Lower leg skin (tissue), 4 donors: ENCODE measurements around the gene BBS9. TPM values are rescaled to one million over a fixed set of nuclear protein-coding genes. Genes with fewer than 3 reads are reported as not detected.
"Not testable (repeated sequence)": the region's sequence is repeated elsewhere in the genome, so short reads cannot be mapped to it uniquely, and the experiment has no call there.

Experiments
- DNase-seq, 2 donors: peaks; one replicate each; pipeline ENCODE4 v3.0.0-alpha.2; 2019; ENCODE audit warnings: low spot score in 2 of 2
- H3K4me3 ChIP-seq: fragments of 200-600 bp; sonication (generic); 2 replicates; pipeline ENCODE4 v1.5.1; 2017; ENCODE audit warnings: mild to moderate bottlenecking, low read depth; ENCODE audit not compliant: poor library complexity, severe bottlenecking
- POLR2A ChIP-seq, 2 donors: fragments of 450-650 bp; IDR thresholded peaks; one replicate each; pipeline ENCODE4 v1.6.1; 2016 to 2017; ENCODE audit warnings: antibody characterized with exemption in 2 of 2, mild to moderate bottlenecking in 1 of 2, moderate library complexity in 1 of 2
- WGBS, 2 donors: methylation state at CpG; one replicate each; pipeline ENCODE4 v1.1.5; 2018; 5-methylcytosine and 5-hydroxymethylcytosine counted together
- intact Hi-C: fragments of 100-400 bp; cut with DNase I; formaldehyde crosslinking; loops from one replicate; pipeline ENCODE4 v1.15.0; 2023; ENCODE audit warnings: low total_unique reads
- total RNA-seq, 4 donors: library from RNA; depleted of rRNA; stranded (reverse); fragments of >200 nt; gene quantifications; one replicate each; pipeline ENCODE4 v1.1.0, GENCODE V29; 2016
- TF ChIP-seq, protein P1 (sequence below), 3 donors: fragments of 450-650 bp; IDR thresholded peaks; one replicate each; pipeline ENCODE4 v1.5.1; 2016; ENCODE audit warnings: antibody characterized with exemption in 3 of 3, mild to moderate bottlenecking in 3 of 3, moderate library complexity in 2 of 3

The BBS9 gene
- total RNA-seq, 4 donors from 2014 or later = 10.1 to 25.1 (median 11.2) TPM

- no peak for DNase-seq
- 97 to 99% methylated on average over 2 of the region's 2 CpGs for WGBS, 2 donors
- H3K4me3 ChIP-seq = no peak overlapping the region
- intact Hi-C loops = no loop called here
- no peak for TF ChIP-seq POLR2A (IDR thresholded peaks at IDR 0.05)
- TF ChIP-seq, protein P1, sequence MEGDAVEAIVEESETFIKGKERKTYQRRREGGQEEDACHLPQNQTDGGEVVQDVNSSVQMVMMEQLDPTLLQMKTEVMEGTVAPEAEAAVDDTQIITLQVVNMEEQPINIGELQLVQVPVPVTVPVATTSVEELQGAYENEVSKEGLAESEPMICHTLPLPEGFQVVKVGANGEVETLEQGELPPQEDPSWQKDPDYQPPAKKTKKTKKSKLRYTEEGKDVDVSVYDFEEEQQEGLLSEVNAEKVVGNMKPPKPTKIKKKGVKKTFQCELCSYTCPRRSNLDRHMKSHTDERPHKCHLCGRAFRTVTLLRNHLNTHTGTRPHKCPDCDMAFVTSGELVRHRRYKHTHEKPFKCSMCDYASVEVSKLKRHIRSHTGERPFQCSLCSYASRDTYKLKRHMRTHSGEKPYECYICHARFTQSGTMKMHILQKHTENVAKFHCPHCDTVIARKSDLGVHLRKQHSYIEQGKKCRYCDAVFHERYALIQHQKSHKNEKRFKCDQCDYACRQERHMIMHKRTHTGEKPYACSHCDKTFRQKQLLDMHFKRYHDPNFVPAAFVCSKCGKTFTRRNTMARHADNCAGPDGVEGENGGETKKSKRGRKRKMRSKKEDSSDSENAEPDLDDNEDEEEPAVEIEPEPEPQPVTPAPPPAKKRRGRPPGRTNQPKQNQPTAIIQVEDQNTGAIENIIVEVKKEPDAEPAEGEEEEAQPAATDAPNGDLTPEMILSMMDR (IDR thresholded peaks at IDR 0.05) = no peak
Observed at GRCh38 chr7:33201821-33202220, 72.5 kb downstream of the BBS9 start.

DNA sequence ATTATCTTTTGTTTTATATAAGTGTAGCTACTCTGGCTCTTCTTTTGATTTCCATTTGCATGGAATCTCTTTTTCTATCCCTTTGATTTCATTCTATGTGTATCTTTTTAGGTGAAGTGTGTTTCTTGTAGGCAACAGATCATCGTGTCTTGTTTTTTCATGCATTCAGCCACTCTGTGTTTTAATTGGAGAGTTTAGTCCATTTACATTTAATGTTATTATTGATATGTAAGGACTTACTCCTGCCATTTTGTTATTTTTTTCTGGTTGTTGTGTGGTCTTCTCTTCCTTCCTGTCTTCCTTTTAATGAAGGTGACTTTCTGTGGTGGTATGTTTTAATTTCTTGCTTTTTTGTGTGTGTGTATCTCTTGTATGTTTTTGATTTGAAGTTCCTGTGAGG lies 81.6 kb downstream of the BBS9 start:
- TF ChIP-seq POLR2A (IDR thresholded peaks at IDR 0.05) = no peak
- TF ChIP-seq, protein P1 (IDR thresholded peaks at IDR 0.05) = no peak
- WGBS, 2 donors = 96 to 97% methylated on average over 1 of the region's 1 CpG

DNA sequence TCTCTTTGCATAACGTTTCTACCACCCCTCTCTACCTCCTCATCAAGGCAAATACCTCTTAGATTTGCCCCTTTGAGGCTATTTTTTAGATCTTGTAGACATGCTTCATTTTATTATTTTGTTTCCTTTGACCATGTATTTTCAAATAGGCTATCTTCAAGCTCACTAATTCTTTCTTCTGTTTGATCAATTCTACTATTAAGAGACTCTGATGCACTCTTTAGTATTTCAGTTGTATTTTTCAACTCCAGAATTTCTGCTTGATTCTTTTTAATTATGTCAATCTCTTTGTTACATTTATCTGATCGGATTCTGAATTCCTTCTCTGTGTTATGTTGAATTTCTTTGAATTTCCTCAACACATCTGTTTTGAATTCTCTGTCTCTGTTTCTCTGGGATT lies 82.8 kb downstream of the BBS9 start:
- TF ChIP-seq POLR2A (IDR thresholded peaks at IDR 0.05) = no peak
- TF ChIP-seq, protein P1 (IDR thresholded peaks at IDR 0.05) = no peak
- WGBS, 2 donors = 83% methylated on average over 2 of the region's 2 CpGs
- H3K4me3 ChIP-seq = no peak overlapping the region
- no peak for DNase-seq
- intact Hi-C loops = no loop called here

More for the DNA sequence above, 81.6 kb downstream of the BBS9 start:
- no peak for DNase-seq
- no peak overlapping the region for H3K4me3 ChIP-seq
- intact Hi-C loops = no loop called here

GRCh38 chr7:33215992-33216391 lies 86.6 kb downstream of the BBS9 start:
- TF ChIP-seq, protein P1 (IDR thresholded peaks at IDR 0.05) = no peak
- TF ChIP-seq POLR2A (IDR thresholded peaks at IDR 0.05) = no peak
- WGBS, 2 donors = 76 to 78% methylated on average over 1 of the region's 1 CpG
- no peak overlapping the region for H3K4me3 ChIP-seq
- intact Hi-C loops = no loop called here
- DNase-seq = no peak

DNA sequence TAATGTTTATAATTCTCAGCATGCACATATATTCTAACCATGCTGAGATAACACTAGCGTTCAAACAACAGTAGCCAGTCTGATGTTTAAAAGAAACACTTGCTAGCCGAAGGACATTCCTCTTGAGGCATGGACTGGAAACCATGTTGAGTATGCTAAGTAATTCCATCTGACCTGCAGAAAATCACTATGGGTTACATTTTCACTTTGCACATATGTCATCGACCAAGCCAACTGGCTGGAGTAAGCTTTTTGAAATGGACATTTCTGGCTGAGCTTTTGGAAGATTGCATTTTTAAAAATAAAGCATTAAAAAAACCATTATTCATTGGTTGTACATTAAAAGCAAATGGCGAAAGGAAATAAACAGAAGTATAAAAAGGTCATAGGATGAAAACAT lies 88.2 kb downstream of the BBS9 start:
- WGBS, 2 donors = 84 to 91% methylated on average over 4 of the region's 4 CpGs
- TF ChIP-seq POLR2A (IDR thresholded peaks at IDR 0.05) = no peak
- TF ChIP-seq, protein P1 (IDR thresholded peaks at IDR 0.05) = no peak
- intact Hi-C loops = no loop called here
- H3K4me3 ChIP-seq = no peak overlapping the region
- DNase-seq = no peak

DNA sequence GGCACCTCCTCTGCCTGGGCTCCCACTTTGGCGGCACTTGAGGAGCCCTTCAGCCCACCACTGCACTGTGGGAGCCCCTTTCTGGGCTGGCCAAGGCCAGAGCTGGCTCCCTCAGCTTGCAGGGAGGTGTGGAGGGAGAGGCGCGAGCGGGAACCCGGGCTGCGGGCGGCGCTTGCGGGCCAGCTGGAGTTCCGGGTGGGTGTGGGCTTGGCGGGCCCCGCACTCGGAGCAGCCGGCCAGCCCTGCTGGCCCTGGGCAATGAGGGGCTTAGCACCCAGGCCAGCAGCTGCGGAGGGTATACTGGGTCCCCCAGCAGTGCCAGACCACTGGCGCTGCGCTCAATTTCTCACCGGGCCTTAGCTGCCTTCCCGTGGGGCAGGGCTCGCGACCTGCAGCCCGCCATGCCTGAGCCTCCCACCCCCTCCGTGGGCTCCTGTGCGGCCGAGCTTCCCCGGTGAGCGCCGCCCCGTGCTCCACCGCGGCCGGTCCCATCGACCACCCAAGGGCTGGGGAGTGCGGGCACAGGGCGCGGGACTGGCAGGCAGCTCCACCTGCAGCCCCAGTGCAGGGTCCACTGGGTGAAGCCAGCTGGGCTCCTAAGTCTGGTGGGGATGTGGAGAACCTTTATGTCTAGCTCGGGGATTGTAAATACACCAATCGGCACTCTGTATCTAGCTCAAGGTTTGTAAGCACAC lies 89.6 kb downstream of the BBS9 start:
- intact Hi-C loops, H3K4me3 ChIP-seq, DNase-seq: not testable (repeated sequence)
- WGBS, 2 donors = 96 to 99% methylated on average over 19 to 36 of the region's 38 CpGs
